GM19395 (cell line): ENCODE results near the gene CXCR2.
"Not testable (repeated sequence)": the region's sequence is repeated elsewhere in the genome, so short reads cannot be mapped to it uniquely, and the experiment has no call there.

Source experiments
- ATAC-seq: cut with Tn5 transposase; IDR thresholded peaks from one replicate; pipeline ENCODE4 v1.9.1; 2021; ENCODE audit warnings: mild to moderate bottlenecking, moderate library complexity; ENCODE audit not compliant: unreplicated experiment

CXCR2 gene

DNA sequence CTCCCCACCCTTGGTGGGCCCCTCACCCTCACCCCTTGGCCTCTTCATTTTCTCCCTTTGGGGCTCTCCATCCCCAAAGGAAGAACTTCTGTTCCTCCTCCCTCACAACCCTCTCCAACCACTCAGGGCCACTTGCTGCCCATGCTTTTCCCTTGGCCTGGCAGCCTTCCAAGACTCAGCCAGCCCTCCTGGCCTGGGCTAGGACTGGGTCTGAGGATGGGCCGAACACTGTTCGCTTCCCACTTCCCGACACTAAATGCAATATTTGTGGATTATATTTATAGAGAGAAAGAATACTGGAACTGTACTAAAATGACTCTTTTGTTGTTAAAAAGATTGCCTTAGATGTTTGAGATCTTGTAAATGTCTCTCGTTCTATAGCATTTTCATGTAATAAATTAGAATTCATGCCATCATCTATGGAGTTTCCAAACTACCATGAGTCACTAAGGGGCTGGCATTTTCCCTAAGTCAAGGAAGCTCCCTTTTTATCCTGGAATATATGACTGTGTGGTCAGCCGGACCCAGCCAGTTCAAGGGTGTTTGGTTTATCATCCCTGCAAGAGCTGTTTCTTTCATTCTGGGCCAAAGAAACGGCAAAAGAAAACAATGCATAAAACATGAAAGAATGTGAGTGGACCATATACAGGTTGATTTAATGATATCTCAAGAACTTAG, 3.8 kb downstream of the CXCR2 start:
- no peak for ATAC-seq

DNA sequence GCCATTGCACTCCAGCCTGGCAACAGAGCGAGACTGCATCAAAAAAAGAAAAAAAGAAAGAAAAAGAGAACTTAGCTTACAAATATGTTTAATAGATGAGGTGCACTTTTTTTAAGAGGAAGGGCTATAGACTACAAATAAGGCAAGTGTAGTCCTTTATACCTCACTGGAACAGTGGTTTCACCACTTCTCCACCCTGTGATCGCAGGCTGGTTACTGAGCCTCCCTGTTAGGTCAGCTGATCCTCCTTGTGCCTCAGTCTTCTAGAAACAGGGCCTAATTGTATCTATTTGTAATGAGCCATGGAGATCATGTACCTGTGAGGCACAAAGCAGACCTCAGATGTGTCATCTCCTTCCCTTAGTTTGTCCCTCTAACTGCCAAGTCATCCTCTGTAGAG, 4.5 kb downstream of the CXCR2 start:
- ATAC-seq = no peak

DNA sequence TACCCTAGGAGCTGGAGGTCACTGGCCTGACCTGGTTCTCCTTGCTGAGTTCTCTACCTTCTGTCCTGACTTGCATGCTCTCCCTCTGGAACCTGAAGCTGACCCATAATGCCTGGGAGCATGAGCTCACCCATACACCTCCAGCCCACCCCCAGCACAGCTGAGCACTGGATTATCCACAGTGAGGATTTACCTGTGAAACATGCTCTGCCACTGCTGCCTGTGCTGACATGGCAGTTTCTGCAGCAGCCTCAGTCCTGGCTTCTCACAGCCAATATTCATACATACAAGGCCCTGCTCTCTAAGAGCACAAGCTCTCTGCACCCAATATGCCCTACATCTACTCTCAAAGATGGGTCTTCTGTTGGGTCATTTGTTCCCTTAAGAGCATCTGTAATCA, 5.0 kb downstream of the CXCR2 start:
- ATAC-seq = no peak

DNA sequence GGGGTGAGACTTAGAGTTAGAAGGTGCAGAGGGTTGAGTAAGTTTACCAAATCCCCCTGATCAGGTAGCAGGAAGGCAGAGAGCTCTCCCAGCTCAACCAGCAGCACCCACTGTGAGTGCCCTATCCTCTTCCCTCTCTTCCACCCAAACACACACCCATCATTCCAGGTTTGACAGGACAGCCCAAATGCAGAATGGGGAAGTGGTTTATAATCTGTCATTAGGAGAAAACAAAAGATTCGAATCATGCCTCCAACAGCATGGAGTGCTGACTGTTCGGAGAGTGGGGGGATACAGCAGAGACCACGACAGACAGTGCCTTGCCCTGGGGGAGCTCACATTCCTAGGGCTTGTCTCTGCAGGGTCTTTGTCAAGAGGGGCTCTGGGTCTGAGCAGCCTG, 11.7 kb downstream of the CXCR2 start:
- ATAC-seq = no peak

DNA sequence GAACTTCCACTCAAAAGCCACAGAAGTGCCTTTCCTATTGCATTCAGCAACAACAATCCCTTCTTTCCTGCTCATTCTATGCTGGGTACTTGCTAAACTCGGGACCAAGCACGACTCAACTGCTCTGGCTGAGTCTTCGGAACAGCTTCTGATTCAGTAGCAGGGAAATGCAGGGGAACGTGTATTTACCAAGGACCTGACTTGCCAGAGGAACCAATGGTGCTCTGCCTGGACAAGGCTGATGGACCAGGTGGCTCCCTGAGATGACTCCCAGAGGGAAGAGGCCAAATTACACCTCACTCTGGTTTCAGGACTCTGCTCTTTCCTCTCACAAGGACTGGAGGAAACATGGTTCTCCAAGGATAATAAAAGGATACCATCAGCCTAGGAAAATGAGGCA, 12.2 kb downstream of the CXCR2 start:
- ATAC-seq = no peak

DNA sequence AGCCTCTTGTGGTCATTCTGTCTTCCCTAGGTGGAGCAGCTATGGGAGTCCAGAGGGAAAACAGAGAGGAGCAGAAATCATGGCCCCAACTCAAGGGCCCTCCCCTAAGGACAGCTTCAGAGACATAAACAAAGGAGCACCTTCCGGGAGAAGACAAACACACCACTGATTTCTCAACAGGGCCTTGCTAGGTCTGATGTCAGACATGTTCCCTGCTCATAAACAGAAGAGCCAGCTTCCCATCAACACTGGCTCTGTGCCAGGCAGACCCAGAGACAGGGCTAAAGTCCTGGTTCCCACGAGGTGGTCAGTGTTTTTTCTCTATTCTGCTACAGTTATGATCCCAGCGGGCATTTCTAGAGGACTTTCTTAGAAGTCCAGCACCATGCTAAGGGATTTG, 19.3 kb downstream of the CXCR2 start:
- ATAC-seq = no peak

DNA sequence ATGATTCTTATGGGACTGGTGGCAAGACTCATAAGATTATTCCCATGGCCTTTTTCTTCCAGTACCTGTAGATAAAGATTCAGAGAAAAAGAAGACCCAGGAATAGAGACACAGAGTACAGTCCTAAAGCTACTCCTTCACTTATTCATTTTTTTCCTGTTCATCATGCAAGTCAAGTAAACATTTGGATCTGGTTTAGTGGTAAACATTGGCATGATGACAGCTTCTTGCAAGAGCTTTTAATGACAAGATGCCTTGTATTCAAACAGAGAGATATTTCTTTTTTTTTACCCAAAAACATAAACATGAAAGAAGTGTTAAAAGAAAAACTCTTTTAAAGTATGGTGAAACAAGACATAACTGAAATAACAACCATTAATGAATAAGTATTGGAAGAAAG, 20.2 kb downstream of the CXCR2 start:
- ATAC-seq = no peak

DNA sequence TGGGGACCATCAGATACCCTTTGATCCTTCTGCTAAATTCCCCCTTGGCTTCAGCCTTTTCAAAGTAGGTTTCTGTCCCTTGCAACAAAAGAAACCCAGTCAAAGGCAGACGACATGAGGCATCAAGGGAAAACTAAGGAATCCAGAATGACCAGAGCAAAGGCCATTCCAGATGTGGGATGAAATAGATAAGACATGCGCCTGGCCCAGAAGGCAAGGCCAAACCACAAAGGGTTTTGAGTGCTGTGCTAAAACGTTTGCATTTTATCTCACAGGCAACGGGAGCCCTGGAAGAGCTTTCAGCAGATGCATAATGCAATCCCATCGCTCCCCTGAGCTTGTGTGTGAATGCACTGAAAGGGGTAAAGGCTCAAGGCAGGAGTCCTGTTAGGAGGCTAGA, 23.3 kb downstream of the CXCR2 start:
- ATAC-seq = no peak

DNA sequence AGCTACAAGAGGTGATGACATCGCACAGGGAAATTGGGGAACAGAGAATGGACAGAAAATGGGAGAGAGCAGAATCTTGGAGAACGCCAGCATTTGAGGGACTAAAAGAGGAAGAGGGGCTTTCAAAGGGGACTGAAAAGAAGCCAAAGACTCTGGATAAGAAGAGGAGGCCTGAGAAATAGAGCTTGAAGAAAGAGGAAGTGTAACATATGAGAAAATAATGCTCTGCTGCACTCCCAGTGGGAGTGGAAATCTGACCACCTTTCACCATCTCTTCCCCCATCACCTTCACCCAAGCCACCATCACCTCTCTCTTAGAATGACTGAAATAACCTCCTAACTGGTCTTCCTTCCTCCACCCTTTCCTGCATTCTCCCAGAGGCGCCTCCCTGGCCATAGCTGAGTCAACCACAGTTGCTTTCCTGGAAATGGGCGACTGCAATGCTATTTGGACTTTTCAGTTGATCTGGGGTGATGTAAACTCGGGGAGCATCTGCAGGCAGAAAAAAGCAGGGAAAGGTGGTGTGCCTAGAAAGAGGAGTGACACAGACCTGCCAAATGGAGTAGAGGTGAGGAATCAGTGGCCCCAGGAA, 24.1 kb downstream of the CXCR2 start:
- ATAC-seq = peak; percentile 68

DNA sequence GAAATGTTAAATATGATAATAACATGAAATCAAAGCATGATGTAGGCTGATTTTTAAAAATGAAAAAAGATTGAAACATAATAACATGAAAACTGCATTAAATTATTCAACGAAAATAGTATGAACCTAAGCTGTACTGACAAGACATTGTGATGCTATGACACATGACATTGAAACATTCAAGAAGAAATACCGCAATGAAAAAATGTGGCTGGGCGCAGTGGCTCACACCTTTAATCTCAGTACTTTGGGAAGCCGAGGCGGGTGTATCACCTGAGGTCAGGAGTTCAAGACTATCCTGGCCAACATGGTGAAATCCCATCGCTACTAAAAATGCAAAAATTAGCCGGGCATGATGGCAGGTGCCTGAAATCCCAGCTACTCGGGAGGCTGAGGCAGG, 26.3 kb downstream of the CXCR2 start:
- ATAC-seq = no peak

DNA sequence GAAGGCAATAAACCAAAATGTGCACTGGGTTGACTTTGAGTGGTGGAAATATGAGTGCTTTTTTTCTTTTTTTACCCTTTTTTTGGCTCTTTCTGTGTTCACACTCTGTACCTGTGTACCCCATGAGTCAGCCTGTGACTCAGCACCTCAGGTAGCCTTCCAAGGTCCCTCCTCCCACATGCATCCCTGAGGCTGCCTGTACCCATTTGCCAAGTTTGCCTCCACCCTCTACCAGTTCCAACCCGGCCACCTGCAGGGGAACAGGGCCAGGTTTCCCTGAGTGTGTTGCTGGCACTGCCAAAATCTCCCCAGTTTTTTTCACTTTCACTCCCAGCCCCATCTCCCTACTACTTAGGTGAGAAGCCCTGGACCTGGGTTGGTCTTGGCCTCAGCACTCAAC, 26.9 kb downstream of the CXCR2 start:
- no peak for ATAC-seq

DNA sequence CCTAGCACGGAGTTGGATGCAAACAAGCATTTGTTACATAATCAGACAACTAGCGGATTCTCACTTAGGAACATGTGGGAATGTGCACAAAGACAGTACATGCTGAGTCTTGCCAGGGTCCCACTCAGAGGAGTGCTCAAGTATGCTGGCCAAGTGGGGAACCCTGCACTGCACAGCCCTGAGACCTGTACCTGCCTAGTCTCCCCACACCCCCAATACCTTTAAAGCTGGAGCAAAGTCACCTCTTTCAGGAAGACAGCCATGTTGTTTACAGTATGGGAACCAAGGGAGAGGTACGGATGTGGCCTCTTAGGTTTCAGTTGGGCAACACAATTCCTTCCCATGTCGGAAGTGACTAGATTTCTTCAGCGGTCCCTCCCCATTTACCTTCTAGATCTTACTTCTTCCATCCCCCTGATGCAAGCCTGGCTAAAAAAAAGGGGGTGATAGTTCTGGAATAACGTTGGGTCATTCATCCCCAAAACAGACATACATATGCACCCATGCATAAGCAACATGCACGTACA, 30.2 kb downstream of the CXCR2 start:
- no peak for ATAC-seq

DNA sequence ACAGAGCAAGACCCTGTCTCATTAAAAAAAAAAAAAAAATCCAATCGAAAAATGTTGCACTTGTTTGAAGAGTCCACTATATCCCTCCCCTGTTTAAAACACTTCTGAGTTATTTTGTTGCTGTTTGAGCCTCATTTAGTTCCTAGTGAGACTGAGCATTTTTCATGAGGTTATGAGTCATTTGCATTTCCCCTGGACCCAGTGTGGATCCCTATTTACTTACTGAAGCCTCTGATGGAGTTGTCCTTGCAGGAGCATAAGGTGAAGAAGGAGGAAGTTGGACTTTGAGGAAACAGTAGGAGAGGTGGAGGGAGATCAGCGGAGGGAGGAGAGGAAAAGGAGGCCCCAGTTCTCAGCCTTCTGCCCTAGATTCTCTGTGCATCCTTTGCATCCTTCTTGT, 35.8 kb downstream of the CXCR2 start:
- ATAC-seq = no peak

DNA sequence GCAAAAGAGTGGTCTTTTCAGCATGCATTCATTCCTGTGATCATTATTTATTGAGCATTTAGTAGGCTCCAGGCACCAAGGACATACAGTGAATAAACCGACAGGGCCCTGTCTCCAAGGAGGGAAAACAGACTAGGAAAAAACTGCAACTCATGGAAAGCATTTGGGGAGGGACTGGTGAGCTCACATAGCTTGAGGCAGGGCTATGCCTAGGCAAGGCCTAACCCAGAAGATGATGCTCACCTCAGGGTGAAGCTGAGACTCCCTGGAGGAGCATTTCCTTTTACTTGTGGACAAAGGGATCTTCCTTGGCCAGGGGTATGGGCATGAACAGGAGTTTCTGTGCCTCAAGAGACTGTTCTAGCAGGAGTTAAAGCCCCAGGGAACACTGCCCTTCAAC, 37.0 kb downstream of the CXCR2 start:
- no peak for ATAC-seq

DNA sequence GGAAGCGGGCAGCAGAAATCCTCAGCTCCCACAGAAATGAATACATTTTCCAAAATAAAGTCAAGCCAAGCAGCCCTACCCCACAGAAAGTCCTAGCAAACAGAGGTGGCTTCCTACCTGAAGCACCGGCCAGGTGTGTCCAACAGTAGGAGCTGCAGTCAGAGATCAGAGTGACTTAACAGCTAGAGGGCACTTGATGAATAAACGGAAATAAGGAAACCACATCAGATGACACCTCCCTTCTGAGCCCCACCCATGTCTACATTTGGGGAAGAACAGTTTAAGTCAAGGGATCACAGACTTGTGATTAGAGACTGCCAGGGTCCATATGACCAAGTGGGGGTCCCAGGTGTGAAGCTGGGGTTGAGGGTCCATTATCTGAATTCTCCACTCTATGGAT, 41.0 kb downstream of the CXCR2 start, which contains the start of gene CXCR1:
CXCR1 (minus strand) TSS at position 172 of the 400 bp plus-strand sequence. CDS start 1,751 bp downstream, outside the sequence.
- ATAC-seq = no peak

DNA sequence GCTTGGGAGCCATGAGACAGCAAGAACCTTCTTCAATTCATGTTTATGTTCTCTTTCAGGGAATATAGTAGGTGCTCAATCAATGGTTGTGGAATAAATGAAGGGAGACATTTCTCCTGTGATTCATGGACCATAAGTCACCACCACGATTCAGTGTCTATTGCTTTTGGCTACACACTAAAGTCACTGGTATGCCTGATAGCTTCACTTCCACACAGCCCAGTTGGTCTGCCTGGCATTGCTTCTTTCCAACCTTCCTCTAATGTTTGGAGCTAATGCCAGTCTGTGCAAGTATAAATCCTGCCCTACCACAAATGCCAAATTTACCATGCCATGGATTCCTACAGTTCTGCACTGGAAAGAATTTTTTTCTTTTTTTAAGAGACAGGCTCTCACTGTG, 42.2 kb downstream of the CXCR2 start:
- no peak for ATAC-seq

DNA sequence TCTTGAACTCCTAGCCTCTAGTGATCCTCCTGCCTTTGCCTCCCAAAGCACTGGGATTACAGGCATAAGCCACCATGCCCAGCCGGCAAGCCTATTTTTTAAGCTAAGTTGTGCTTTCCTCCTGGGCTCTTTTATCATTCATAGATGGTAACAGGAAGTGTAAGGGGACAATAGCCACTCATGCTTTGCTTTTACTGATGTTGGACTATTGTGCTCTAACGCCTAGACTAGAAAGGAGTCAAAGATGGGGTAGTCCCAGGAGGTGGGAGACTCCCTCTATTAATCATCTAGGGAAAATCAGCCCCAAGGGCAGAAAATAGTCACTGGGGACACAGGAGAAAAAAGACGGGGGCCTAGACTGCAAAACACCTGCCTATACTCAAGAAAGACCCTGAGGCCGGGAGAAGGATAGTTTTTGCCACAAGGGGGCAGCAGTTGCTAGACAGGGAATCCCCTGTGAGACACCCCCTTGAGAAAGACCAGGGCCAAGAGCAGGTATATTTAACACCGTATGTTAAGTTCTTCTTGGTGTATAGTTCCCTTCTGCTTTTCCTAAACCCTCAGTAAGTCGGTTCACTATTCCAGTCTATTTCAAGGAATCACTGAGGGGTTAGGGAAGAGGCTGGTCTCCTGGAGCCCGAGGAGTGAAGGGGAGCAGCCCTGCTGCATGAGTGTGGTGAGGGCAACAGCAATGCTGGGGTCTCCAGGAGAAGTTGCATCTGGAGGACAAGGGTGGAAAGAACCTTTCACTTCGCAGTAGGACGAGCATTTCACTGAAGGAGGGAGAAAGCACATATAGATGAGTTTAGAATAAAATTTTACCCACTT, 43.0 kb downstream of the CXCR2 start:
- ATAC-seq = no peak

DNA sequence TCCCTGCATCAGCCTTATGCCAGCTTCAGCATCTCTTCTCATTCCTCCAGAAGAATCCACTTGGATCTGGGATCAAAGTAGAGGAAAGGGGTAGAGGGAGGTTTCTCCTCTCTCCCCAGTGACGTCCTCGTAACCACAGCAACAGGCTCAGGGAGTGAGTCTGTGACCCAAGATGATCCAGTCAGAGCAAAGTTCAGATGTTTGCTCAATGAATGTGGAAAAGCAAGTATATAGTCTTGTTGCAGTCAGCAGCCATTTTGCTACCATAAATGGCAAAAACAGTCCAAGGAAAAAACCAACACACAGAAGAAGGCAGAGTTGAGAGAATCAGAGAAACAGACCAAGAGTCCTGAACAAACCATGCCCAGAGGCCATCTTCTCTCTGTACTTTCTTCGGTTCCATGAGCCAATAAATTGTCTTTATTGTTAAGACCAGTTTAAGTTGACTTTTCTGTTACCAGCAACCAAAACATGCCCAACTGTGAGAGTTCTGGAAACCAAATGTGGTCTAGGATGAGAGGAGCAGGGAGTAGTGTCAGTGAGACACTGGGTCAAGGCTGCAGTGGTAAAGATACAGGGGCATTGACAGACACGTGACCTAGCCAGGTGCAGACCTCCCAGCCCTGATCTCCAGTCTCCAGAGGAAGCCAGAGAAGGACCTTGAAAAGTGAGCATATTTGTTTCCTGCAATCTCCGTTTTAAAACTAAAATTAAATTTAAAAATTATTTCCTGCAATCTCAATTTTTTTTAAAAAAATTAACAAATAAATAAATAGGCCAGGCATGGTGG, 44.1 kb downstream of the CXCR2 start:
- ATAC-seq = no peak

DNA sequence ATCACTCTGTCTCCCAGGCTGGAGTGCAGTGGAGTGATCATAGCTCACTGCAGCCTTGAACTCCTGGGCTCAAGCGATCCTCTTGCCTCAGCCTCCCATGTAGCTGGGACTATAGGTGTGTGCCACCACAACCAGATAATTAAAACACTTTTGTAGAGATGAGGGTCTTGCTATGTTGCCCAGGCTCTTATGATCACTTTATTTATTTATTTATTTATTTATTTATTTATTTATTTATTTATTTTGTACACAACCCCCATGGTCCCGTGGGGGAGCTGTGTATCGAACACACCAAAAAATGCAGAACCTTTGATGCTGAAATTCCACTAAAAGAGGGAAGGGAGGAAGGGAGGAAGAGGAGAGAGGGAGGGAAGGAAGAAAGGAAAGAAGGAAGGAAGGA, 45.9 kb downstream of the CXCR2 start:
- ATAC-seq = not testable (repeated sequence)

DNA sequence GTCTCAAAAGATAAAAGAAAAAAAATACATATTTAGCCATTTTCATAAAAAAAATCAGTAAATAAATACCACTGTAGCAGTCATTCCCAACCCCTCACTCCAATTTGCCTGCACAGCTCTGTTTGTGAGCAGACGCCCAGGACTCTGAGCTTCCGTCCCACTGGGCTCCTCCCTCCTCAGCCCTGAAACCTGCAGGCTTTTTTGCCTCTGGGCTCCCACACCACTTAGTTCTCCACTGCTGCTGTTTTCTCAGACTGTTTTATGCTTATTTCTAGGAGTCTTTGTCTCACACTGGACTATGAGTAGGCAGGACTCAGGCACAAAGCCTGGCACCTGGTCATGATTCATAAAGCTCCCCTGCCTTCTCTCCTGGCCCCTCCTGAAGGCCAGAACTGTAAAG, 47.0 kb downstream of the CXCR2 start:
- no peak for ATAC-seq

DNA sequence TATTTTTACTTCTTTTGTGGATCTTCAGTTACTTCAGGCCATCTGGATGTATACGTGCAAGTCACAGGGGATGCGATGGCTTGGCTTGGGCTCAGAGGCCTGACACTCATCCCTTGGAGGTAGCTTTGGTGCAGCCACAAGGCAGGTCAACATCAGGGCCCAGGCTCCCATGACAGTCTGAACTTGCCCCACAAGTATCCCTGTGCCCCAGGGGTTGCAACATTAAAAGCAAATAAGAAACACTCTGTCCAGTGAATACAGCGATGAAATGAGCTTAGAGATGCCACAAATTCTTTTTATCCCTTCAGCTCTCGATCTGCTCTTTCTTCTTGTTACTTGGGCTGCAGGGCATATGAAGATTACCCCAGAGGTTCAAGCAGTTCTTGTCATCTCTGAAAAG, 54.0 kb downstream of the CXCR2 start:
- ATAC-seq = no peak
